ENCODE data around the gene THTPA.

THTPA gene

DNA sequence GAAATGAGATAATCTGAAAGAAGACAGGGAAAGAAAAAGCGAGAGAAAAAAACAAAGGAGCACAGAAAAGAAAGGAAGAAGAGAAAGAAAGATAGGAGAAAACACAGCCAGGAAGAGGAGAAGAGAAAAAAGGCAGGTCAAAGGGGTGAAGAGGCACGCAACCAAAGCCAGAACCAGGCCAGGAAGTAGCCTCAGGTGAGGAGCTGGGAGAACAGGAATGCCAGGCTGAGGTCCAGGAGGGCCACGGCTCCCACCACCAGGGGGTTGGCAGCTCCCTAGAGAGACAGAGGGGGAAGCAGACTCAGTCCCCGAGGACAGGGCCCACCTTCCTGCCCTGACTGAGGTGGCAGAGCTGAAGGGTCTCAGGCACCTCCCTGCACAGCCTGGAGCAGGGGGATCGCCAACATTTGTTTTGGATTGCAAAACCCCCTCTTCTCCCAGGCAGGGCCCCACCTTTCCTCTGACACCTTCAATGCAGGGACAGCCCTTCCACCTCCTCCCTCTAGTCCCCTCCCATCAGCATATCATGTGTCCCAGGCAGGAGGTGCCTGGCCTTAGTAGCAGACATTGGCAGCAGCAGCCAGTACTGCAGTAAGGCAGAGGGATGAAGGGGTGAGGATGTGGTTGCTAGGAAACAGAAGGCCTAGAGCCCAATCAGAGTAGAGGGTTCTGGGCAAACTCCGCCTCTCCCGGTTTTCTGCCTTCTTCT is 13.5 kb downstream of the THTPA start:
- no peak overlapping the region for H3K27ac ChIP-seq (ENCODE audit: low read depth, low read length)
- no peaks in the 10 kb centered on the region for H3K79me2 ChIP-seq (ENCODE audit: control insufficient read depth, insufficient read depth, low read length, unreplicated experiment)
- no peaks in the 10 kb centered on the region for H3K36me3 ChIP-seq (ENCODE audit: insufficient read depth, low read length)
- no peak overlapping the region for H2AFZ ChIP-seq (ENCODE audit: low read length, unreplicated experiment)
- peaks cover 9% of the 10 kb centered on the region for H3K4me1 ChIP-seq (ENCODE audit: control insufficient read depth, insufficient read depth, low read length, unreplicated experiment)
- no peak overlapping the region for H3K4me3 ChIP-seq (ENCODE audit: low read depth, low read length)
- no peaks in the 10 kb centered on the region for H3K27me3 ChIP-seq (ENCODE audit: insufficient read depth, low read length)

GRCh38 chr14:23570806-23571483 is 14.9 kb downstream of the THTPA start:
- Histone ChIP-seq H3K27me3 (ENCODE audit: insufficient read depth, low read length) (no peaks in the 10 kb centered on the region; the same call in 1 of the 2 replicates), H3K4me3 (ENCODE audit: low read depth, low read length) (no peak overlapping the region), H2AFZ (ENCODE audit: low read length, unreplicated experiment) (no peak overlapping the region), H3K79me2 (ENCODE audit: control insufficient read depth, insufficient read depth, low read length, unreplicated experiment) (no peaks in the 10 kb centered on the region), H3K4me1 (ENCODE audit: control insufficient read depth, insufficient read depth, low read length, unreplicated experiment) (peaks cover 9% of the 10 kb centered on the region), H3K27ac (ENCODE audit: low read depth, low read length) (no peak overlapping the region), H3K36me3 (ENCODE audit: insufficient read depth, low read length) (no peaks in the 10 kb centered on the region)

DNA sequence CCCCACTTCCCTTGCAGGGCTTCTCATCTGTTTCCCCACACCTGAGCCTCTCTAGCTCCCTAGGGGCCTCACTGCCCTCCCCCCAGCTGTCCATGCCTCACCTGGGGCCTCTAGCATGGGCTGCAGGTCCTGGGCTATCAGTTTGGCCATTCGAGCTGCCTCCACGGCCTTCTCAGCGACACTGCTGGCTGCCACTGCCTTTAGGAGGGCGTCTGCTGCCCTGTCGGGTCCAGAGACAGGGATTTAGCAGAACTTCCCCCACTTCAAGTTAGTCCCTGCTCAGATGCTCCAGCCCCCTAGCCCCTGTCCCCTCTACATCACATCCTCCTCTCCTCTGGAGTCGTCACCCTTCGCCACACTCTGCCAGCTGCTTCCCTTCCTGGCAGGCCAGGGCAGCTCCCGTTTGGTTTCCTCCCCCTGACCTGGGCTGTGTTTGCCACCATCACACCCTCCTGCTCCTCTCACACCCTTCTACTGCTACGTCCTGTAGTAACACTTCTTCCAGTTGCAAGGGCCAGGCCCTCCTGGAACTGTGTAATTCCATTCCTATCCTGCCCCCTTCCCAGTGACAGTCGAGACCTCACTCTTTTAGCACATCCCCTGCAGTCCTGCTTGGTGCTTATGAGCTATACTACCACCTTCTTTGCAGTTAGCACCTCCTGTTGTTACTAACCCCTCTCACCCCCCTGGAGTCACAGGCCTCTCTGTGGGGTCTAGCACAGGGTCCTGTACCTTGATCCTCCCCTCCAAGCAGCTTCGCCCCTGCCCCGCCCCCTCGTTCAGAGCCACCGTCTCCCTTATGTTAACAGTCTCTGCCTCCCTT is 15.8 kb downstream of the THTPA start:
- Histone ChIP-seq H3K27me3 (ENCODE audit: insufficient read depth, low read length) (peaks cover 7% of the 10 kb centered on the region), H3K27ac (ENCODE audit: low read depth, low read length) (no peak overlapping the region)

GRCh38 chr14:23572524-23572828 is 16.4 kb downstream of the THTPA start:
- Histone ChIP-seq H3K4me1 (ENCODE audit: control insufficient read depth, insufficient read depth, low read length, unreplicated experiment) (peaks cover 9% of the 10 kb centered on the region), H2AFZ (ENCODE audit: low read length, unreplicated experiment) (no peak overlapping the region), H3K27ac (ENCODE audit: low read depth, low read length) (no peak overlapping the region), H3K79me2 (ENCODE audit: control insufficient read depth, insufficient read depth, low read length, unreplicated experiment) (no peaks in the 10 kb centered on the region), H3K27me3 (ENCODE audit: insufficient read depth, low read length) (peaks cover 13% of the 10 kb centered on the region), H3K36me3 (ENCODE audit: insufficient read depth, low read length) (no peaks in the 10 kb centered on the region), H3K4me3 (ENCODE audit: low read depth, low read length) (no peak overlapping the region)

More for the DNA sequence above, 15.8 kb downstream of the THTPA start:
- Histone ChIP-seq H3K4me1 (ENCODE audit: control insufficient read depth, insufficient read depth, low read length, unreplicated experiment) (peaks cover 9% of the 10 kb centered on the region), H2AFZ (ENCODE audit: low read length, unreplicated experiment) (no peak overlapping the region), H3K79me2 (ENCODE audit: control insufficient read depth, insufficient read depth, low read length, unreplicated experiment) (no peaks in the 10 kb centered on the region), H3K4me3 (ENCODE audit: low read depth, low read length) (no peak overlapping the region), H3K36me3 (ENCODE audit: insufficient read depth, low read length) (no peaks in the 10 kb centered on the region)

- Histone ChIP-seq H3K79me2 (ENCODE audit: control insufficient read depth, insufficient read depth, low read length, unreplicated experiment) (no peaks in the 10 kb centered on the region), H3K36me3 (ENCODE audit: insufficient read depth, low read length) (no peaks in the 10 kb centered on the region), H3K27me3 (ENCODE audit: insufficient read depth, low read length) (peaks cover 16% of the 10 kb centered on the region), H2AFZ (ENCODE audit: low read length, unreplicated experiment) (no peak overlapping the region), H3K4me1 (ENCODE audit: control insufficient read depth, insufficient read depth, low read length, unreplicated experiment) (peaks cover 9% of the 10 kb centered on the region), H3K27ac (ENCODE audit: low read depth, low read length) (no peak overlapping the region), H3K4me3 (ENCODE audit: low read depth, low read length) (no peak overlapping the region)
These were observed 16.8 kb downstream of the THTPA start for GRCh38 chr14:23572836-23573235.

DNA sequence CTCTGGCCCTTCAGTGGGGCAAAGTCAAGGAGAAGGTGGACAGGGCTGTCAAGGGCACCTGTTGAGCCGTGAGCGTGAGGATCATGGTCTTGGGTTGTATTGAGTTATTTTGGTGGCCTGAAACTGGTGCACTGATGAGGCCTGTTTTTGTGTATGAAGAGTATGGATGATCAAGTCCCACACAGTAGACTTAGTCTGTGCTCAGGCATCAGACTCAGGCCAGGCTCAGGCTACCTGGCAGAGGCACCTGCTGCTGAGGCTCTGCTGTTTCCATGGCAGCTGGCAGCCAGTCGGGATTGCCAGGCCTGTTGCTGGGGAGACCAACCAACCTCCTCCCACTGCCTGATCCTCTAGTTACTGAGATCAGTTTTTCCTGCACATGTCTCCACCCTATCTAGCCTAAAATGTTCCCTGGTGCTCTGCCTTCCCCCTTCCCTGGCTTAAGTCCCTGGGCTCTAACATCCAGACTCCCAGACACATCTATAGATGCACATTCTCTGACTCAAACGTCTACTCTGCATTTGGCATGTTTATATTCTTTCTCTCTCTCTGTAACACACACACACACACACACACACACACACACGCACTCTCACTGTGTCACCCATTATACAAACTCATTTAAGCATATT is 17.4 kb downstream of the THTPA start:
- H3K36me3 ChIP-seq (ENCODE audit: insufficient read depth, low read length), result no peaks in the 10 kb centered on the region
- no peak overlapping the region for H3K4me3 ChIP-seq (ENCODE audit: low read depth, low read length)
- peaks cover 23% of the 10 kb centered on the region for H3K27me3 ChIP-seq (ENCODE audit: insufficient read depth, low read length)
- no peaks in the 10 kb centered on the region for H3K79me2 ChIP-seq (ENCODE audit: control insufficient read depth, insufficient read depth, low read length, unreplicated experiment)
- no peak overlapping the region for H3K27ac ChIP-seq (ENCODE audit: low read depth, low read length)
- H3K4me1 ChIP-seq (ENCODE audit: control insufficient read depth, insufficient read depth, low read length, unreplicated experiment), result peaks cover 3% of the 10 kb centered on the region
- H2AFZ ChIP-seq (ENCODE audit: low read length, unreplicated experiment), result no peak overlapping the region

DNA sequence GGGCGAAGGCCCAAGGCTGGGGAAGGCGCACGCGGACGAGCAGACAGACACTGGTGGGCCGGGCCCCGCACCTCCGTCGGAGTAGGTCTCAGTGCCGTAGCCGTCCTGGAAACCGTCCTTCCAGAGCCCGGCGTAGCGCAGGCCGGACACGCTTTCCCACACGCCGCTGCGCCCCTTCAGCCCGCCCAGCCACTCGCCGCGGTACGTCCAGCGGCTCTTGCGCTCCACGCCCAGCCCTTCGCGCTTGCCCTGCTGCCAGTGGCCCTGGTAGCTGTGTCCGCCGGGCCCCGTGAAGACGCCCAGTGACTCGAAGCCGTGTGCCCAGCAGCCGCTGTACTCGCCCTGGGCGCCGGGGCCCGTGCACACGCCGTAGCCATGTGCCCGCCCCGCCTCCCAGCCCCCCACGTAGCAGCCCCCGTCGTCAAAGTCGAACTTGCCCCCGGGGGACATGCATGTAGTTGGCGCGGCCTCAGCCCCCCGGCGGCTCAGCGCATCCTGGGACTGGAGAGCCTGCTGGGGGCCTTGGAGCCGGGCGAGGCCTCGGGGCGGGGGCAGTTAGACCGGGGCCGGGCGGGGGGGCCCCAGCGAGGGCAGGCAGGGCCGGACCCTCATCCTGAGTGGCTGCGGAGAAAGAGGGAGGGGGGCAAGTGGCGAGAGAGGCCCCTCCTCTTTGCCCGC is 21.1 kb downstream of the THTPA start:
- Histone ChIP-seq H3K4me3 (ENCODE audit: low read depth, low read length) (peak overlapping the region; percentile 63; the same call in 1 of the 2 replicates), H3K36me3 (ENCODE audit: insufficient read depth, low read length) (no peaks in the 10 kb centered on the region), H3K27ac (ENCODE audit: low read depth, low read length) (no peak overlapping the region), H3K4me1 (ENCODE audit: control insufficient read depth, insufficient read depth, low read length, unreplicated experiment) (no peaks in the 10 kb centered on the region), H3K79me2 (ENCODE audit: control insufficient read depth, insufficient read depth, low read length, unreplicated experiment) (no peaks in the 10 kb centered on the region), H3K27me3 (ENCODE audit: insufficient read depth, low read length) (peaks cover 41% of the 10 kb centered on the region), H2AFZ (ENCODE audit: low read length, unreplicated experiment) (no peak overlapping the region)

DNA sequence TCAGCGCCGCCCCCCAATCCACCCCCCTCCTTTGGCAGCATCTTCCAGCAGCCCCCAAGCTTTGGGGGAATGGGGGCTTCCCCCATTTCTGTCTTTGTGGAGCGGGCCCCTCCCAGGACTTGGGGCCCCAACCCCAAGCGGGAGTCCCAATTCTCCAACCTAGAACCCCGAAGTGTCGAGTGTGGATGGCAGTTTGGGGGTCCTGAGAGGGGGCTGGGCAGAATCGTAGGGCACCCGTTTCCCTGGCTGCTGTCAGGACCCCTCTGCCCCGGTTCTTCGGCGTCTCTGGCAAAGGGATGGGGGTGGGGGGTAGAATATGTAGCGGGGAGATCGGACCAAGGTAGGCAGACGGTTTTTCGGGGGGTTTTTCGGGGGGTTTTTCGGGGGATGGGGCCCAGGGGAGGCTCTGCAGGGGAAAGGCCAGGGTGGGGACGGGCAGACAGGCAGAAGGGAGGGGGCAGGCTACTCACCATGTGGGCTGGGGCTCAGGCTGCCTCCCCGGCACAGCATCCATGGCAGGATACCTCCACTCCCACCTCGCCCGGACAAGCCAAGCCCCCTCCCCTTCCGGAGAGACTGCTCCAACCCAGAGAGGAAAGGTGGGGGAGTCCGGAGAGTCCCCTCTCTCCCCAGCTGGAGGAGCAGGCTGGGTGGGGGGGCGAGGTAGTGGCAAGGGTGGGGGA is 21.8 kb downstream of the THTPA start:
- Histone ChIP-seq H3K27ac (ENCODE audit: low read depth, low read length) (no peak overlapping the region), H3K79me2 (ENCODE audit: control insufficient read depth, insufficient read depth, low read length, unreplicated experiment) (no peaks in the 10 kb centered on the region), H2AFZ (ENCODE audit: low read length, unreplicated experiment) (no peak overlapping the region), H3K4me3 (ENCODE audit: low read depth, low read length) (no peak overlapping the region; the same call in 1 of the 2 replicates), H3K4me1 (ENCODE audit: control insufficient read depth, insufficient read depth, low read length, unreplicated experiment) (no peaks in the 10 kb centered on the region), H3K36me3 (ENCODE audit: insufficient read depth, low read length) (no peaks in the 10 kb centered on the region), H3K27me3 (ENCODE audit: insufficient read depth, low read length) (peaks cover 44% of the 10 kb centered on the region)

DNA sequence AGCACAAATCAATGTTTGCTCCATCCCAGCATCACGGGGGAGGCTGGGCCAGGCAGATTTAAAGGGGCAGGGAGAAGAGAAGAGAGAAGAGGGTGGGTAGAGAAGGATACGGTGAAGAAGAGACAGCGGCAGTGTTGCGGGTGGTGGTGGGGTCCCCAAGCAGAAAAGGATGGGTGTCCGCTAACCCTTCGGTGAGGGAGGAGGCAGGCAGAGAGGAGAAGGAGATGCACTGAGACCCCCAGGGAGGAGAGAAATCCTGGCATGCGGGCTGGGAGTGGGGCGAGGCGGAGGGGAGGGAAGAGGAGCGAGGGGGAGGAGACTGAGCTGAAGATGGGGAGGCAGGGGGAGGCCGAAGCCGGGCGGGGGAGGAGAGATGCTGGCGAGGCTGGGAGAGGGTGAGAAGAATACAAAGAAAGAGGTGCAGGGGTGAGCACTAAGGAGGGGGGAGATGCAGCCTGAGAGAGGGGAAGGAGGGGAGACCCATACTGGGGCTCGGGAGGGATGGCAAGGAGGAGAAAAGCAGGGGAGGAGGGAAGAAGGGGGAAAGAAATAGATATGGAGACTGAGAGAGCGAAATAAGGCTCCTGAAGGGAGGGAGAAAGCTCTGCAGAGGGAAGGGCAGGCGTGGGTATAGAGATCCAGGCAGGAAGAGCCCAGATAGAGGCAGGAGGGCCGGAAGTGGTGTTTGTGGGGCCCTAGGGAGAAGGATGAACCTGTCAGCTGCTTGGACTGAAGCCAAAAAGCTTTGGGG is 22.7 kb downstream of the THTPA start, which contains the start of gene JPH4:
Gene JPH4 (minus strand): TSS at position 231 of the 751 bp plus-strand sequence. CDS start 1,337 bp downstream, outside the sequence.
- peak within 1 kb of the TSS; percentile 55 for H3K4me3 ChIP-seq (ENCODE audit: low read depth, low read length)

More for the DNA sequence above, 22.7 kb downstream of the THTPA start, which contains the start of gene JPH4:
- Histone ChIP-seq H3K27ac (ENCODE audit: low read depth, low read length) (no peak within 1 kb of the TSS), H2AFZ (ENCODE audit: low read length, unreplicated experiment) (peak within 1 kb of the TSS; percentile 39), H3K27me3 (ENCODE audit: insufficient read depth, low read length) (peaks cover 50% of the 10 kb centered on the region), H3K79me2 (ENCODE audit: control insufficient read depth, insufficient read depth, low read length, unreplicated experiment) (no peaks in the 10 kb centered on the region), H3K4me1 (ENCODE audit: control insufficient read depth, insufficient read depth, low read length, unreplicated experiment) (no peaks in the 10 kb centered on the region), H3K36me3 (ENCODE audit: insufficient read depth, low read length) (no peaks in the 10 kb centered on the region)

All from ACC112 (cell line).